HG03378 (cell line): ENCODE data around the gene HIVEP1.
A peak's percentile ranks its signal among the peaks of the same experiment; 100 is the strongest.

Source experiments
- ATAC-seq: cut with Tn5 transposase; IDR thresholded peaks from one replicate; pipeline ENCODE4 v1.9.1; 2021; ENCODE audit warnings: mild to moderate bottlenecking, moderate library complexity; ENCODE audit not compliant: unreplicated experiment

Gene HIVEP1

GRCh38 chr6:12012038-12012557 is at the start of gene HIVEP1:
Gene HIVEP1 (plus strand): TSS chr6:12012312. CDS start chr6:12015629, 3,317 bp downstream.
- ATAC-seq: no peak

GRCh38 chr6:11963756-11964500 is 48.2 kb upstream of the HIVEP1 start:
- ATAC-seq: no peak

- ATAC-seq: no peak
These were observed 47.3 kb upstream of the HIVEP1 start for GRCh38 chr6:11964729-11965335.

- ATAC-seq: no peak
These were observed 46.6 kb upstream of the HIVEP1 start for GRCh38 chr6:11965499-11965898.

GRCh38 chr6:11968241-11968806 is 43.8 kb upstream of the HIVEP1 start:
- ATAC-seq: peak; percentile 84

- no peak for ATAC-seq
These were observed 43.0 kb upstream of the HIVEP1 start for GRCh38 chr6:11969092-11969491.

GRCh38 chr6:11970114-11970513 is 42.0 kb upstream of the HIVEP1 start:
- ATAC-seq: no peak

- no peak for ATAC-seq
These were observed 41.0 kb upstream of the HIVEP1 start for GRCh38 chr6:11971154-11971553.

GRCh38 chr6:11972270-11972669 is 39.8 kb upstream of the HIVEP1 start:
- no peak for ATAC-seq

GRCh38 chr6:11972806-11973205 is 39.3 kb upstream of the HIVEP1 start:
- no peak for ATAC-seq

- no peak for ATAC-seq
These were observed 38.9 kb upstream of the HIVEP1 start for GRCh38 chr6:11973238-11973637.

GRCh38 chr6:11974089-11974488 is 38.0 kb upstream of the HIVEP1 start:
- no peak for ATAC-seq

- peak; percentile 84 for ATAC-seq
These were observed 36.6 kb upstream of the HIVEP1 start for GRCh38 chr6:11975353-11975977.

- ATAC-seq: no peak
These were observed 35.6 kb upstream of the HIVEP1 start for GRCh38 chr6:11976489-11976888.

GRCh38 chr6:11977193-11977592 is 34.9 kb upstream of the HIVEP1 start:
- no peak for ATAC-seq

- no peak for ATAC-seq
These were observed 34.4 kb upstream of the HIVEP1 start for GRCh38 chr6:11977738-11978137.

GRCh38 chr6:11978169-11978987 is 33.7 kb upstream of the HIVEP1 start:
- no peak for ATAC-seq

GRCh38 chr6:11979866-11980265 is 32.2 kb upstream of the HIVEP1 start:
- ATAC-seq: no peak

GRCh38 chr6:11983306-11983705 is 28.8 kb upstream of the HIVEP1 start:
- no peak for ATAC-seq

- no peak for ATAC-seq
These were observed 24.7 kb upstream of the HIVEP1 start for GRCh38 chr6:11987386-11987785.

- no peak for ATAC-seq
These were observed 22.7 kb upstream of the HIVEP1 start for GRCh38 chr6:11989386-11989785.
